HG02610 (cell line): ENCODE results near the gene C1orf122.

Source experiments
- ATAC-seq: cut with Tn5 transposase; IDR thresholded peaks from one replicate; pipeline ENCODE4 v1.9.1; 2021; ENCODE audit warnings: mild to moderate bottlenecking, moderate library complexity; ENCODE audit not compliant: unreplicated experiment

C1orf122 gene

GRCh38 chr1:37844536-37844935, 36.9 kb downstream of the C1orf122 start:
- ATAC-seq = no peak

- no peak for ATAC-seq
These were observed 37.6 kb downstream of the C1orf122 start for GRCh38 chr1:37845049-37845646.

DNA sequence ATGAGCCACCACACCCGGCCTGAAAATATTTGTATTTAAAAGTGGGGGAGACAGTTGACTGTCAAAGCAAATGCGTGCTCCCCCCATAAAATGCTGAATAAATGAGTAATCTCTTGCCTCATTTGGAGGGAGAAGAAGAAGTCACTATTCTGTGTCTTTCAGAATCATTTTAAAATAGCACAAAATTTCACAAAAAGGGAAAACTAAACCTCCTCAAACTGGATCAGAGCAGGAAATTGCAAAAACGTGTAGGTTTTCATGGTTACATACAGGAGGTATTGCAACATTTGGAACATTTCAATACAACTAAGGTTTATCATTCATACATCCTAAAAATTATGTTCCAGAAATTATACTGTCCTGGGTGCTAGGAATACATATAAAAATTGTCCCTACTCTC, 38.2 kb downstream of the C1orf122 start:
- no peak for ATAC-seq

GRCh38 chr1:37846647-37847339, 39.2 kb downstream of the C1orf122 start:
- no peak for ATAC-seq

DNA sequence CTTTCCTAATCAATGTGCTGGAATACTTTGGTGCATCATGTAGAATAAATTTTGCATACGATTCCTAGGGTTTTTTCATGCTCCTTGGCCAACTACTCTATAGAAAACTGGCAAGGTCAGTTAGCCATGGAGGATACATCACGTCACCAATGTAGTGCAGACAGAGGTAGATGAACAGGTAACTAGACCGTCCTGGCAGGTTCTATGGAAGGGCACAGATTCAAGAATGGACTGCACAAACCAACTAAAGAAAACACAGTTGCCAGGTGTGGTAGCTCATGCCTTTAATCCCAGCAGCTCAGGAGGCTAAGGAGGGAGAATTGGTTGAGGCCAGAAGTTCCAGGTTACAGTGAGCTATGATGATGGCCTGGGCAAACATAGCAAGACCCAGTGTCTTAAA, 41.9 kb downstream of the C1orf122 start:
- no peak for ATAC-seq

DNA sequence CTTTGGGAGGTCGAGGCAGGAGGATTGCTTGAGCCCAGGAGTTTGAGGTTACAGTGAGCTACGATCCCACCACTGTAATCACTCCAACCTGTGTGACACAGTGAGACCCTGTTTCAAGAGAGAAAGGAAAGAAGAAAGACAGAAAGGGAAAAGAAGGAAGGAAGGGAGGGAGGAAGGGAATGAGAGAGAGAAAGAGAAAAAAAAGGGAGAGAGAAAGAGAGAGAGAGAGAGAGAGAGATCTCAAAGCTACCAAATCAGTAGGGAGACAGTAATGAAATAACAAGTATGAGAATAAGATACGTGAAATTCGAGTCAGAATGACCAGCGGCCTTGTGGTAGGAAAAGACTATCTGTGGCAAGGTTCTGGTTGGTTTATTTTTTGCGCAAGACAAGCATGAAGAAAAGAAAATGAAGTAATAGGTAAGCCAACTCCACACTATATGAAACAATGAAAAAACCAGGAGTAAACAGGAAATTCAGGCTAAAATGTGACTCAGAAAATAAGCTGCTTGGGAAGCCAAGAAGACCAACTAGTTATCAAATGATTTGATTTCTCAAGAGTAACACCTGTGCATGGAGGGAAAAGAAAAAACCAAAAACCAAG, 42.9 kb downstream of the C1orf122 start:
- no peak for ATAC-seq

- no peak for ATAC-seq
These were observed 43.7 kb downstream of the C1orf122 start for GRCh38 chr1:37851262-37851661.

GRCh38 chr1:37851782-37852210, 44.2 kb downstream of the C1orf122 start:
- ATAC-seq = no peak

DNA sequence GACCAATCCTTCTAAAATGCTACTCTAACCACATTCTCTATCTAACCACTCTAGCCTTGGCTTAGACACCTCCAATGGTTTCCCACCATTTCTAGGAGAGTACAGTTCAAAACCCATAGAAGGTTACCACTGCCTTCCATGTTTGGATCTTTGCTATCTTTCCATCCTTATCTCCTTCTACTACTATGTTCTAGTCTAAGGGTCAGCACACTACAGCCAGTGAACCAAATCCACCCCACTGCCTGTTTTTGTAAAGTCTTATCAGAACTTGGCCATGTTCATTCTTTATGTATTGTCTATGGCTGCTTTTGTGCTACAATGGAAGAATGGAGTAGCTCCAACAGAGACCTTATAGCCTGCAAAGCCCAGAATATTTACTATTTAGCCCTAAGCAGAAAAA, 45.6 kb downstream of the C1orf122 start:
- ATAC-seq = no peak

DNA sequence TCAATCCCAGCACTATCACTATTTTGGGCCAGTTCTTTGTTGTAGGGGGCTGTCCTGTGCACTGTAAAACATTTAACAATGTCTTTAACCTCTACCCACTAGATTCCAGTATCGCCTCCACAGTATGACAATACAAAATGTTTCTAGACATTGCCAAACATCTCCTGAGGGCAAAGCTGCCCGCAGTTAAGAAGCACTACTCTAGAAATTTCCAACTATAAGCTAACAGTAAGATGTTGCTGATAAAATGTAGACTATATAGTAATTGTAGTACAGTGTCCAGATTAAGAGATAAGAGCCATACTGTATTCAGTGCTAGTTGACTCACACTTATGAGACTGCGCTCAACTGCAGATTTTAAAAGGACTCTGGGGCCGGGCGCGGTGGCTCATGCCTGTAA, 46.8 kb downstream of the C1orf122 start:
- no peak for ATAC-seq
